HG02759 (cell line): ENCODE measurements around the gene TIMM13.
"Not testable (repeated sequence)": the region's sequence is repeated elsewhere in the genome, so short reads cannot be mapped to it uniquely, and the experiment has no call there.

Experiments
- ATAC-seq: cut with Tn5 transposase; IDR thresholded peaks from one replicate; pipeline ENCODE4 v1.9.1; 2021; ENCODE audit warnings: mild to moderate bottlenecking, moderate library complexity; ENCODE audit not compliant: unreplicated experiment

TIMM13 gene

DNA sequence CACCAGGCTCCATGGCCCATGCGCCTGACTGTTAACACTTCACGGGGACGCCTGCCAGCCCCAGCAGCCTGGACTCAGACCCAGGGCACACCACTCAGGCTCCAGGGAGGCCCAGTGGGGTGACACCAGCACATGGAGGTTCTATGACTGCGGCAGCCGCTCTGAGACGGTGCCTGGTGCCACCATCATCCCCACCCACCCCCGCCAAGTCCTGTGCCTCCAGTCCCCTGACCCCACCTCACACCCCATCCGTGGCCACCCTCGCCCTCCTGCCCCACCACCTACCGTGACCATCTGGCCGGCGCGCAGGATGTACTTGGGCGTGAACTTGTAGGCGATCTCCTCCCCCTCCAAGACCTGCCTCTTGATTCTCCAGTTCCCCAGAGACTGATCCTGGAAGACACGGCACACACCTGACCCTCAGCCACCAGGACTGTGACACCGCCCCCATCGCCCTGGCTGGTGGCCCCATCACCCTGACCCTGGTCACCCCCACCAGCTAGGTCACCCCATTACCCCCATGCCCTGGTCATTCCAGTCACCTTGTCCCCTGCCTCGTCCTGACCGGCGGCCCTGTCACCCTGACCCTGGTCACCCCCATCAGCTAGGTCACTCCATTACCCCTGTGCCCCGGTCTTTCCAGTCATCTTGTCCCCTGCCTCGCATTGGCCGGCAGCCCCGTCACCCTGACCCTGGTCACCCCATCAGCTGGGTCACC, 4.9 kb upstream of the TIMM13 start:
- ATAC-seq: no peak

DNA sequence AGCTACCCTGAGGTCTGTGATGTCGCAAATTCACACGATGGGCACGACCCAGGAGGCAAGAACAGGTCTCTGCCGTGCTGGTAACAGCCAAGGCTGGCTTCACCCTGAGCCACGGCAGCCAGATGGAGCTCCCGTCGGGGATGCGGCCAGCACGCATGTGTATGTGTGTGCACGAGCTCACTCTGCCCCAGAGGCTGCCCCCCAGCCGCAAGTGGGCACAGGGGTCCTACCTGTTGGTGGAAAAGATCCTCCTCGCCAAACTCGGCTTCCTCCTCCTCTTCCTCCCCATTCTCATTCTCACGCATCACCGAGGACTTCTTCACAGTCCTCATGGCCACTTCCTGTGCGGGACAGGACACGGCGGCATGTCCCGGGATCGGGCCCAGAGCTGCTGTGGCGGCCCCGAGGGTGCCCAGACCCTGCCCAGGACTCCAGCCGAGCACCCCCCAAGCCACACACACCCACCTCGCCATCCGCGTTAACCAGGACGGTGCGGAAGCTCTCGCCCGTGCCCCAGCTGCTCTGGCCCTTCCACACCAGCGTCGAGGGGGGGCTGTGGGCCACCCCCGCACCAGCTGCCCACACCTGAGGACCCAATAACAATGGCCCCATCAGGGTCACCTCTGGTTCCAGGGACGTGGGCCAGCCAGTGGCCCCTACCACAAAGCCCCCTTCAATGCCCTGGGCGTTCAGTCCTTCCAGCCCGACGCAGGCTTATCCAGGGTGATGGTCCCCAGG, 4.1 kb upstream of the TIMM13 start:
- no peak for ATAC-seq

DNA sequence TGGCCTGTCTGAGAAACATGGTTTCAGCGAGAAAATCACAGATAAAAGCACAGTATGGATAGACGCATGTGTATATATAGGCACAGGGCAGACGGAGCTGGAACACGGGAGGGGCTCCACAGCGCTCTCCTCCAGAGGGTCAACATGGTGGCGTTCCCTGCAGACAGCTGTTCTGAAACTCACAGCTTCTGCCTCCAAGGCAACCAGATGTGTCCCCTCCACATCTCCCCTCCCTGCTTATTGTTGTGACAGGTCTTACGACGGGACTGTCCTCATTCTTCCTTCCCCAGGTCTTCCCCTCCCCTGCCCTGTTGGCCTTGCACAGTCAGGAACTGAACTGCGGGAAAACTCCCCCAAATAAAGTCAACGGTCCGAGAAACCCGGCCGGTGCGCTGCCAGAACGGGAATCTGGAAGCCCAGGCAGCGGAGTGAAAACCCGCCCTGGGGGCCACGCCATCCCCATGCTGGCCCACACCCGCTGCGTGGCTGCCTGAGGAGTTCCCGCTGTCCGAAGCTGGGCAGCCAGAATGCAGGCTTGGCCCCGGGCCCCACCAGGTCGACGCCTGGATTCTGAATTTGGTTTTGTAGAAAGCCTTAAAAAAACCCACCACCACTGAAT, 2.6 kb upstream of the TIMM13 start:
- ATAC-seq: no peak

DNA sequence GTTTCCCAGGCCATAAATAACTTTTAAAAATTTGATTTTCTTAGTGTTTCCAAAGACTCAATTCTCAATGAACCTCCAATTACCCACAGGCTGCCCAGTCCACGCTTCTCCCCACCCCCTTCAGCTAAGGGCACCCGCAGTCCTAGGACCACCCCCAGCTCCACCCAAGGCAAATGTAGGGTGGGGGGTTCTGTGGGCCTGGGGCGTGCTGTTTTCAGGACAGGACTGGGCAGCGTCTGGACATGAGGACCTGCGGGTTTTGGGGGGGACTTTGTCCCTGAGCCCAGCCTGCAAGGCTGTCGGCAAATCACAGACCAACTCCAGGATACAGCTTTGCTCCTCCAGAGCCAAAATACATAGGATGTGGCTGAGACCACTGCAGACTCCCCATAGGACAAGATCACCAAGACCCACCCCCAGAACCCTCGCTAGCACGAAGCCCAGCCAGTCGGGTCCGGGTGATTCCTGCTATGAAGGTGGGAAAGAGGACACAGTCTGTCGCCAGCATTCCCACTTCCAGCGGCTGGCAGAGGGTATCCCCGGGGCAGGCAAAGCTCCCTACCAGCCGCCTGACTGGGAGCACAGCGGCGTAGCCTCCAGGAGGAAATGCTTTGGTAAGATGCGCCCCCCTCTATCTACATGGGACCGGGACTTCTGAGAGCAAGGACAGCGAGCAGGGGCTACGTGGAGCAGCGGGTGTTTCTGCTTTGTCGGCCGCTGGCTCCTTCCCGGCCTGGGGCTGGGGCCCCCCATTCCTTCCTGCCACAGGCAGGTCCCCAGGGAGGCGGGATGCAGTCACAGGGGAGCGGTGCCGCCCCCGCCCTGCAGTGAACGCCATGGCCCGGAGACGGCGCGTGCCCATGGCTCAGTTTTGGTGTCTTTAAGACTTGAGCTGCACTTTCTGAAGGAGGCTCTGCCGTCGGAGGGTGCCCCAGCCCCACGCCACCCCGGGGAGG, 1.6 kb upstream of the TIMM13 start:
- no peak for ATAC-seq

DNA sequence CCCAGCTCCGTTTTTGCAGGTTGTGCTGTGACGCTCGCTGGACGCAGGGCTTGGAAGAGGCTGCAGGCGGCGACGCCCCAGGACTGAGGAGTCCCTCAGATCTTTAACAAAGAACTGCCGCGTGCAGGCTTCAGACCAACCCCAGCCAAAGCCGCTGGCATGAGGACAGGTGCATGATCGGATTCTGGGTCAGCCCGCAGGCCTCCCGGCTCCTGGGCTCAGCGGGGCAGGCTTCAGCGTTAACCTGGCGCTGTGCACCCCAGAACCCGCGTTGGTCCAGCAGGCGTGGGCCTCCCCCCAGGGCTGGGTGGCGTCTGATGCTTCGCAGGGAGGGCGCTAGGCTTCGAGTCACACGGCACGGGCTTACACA, 920 bp upstream of the TIMM13 start:
- ATAC-seq: no peak

DNA sequence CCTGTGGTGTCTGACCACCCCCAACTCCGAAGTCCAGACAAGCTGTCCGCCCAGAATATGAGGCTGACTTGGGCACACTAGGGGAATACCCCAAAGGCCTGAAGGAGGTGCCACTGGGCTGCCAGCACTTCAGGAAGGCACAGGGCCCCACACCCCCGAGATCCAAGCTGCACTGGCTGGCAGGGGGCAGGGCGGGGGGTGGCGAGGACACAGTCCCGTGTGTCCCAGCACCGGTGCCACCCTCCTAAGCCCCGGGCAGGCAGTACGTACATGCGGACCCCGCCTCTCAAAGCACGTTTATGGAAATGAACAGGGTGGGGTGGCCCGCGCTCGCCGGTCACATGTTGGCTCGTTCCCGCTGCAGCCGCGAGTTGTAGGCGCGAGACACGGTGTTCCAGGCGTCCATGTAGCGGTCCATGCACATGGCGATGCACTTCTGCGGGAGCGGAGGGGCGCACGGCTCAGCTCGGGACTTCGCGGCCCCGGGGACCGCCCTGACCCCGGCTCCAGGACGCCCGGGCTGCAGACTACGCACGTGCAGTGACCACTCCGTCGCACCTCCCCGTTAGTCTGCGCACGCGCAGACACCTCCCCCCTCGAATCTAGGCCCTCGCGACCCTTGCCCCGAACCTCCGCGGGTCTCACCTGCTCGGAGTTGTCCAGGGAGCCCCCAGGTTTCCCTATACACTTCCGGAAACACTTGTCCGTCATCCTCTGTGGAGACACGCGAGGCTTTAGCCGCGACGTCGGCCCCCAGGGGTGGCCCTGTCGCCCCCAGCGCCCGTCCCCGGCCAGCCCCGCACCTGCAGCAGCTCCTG, 566 bp downstream of the TIMM13 start:
- ATAC-seq: peak; percentile 19

DNA sequence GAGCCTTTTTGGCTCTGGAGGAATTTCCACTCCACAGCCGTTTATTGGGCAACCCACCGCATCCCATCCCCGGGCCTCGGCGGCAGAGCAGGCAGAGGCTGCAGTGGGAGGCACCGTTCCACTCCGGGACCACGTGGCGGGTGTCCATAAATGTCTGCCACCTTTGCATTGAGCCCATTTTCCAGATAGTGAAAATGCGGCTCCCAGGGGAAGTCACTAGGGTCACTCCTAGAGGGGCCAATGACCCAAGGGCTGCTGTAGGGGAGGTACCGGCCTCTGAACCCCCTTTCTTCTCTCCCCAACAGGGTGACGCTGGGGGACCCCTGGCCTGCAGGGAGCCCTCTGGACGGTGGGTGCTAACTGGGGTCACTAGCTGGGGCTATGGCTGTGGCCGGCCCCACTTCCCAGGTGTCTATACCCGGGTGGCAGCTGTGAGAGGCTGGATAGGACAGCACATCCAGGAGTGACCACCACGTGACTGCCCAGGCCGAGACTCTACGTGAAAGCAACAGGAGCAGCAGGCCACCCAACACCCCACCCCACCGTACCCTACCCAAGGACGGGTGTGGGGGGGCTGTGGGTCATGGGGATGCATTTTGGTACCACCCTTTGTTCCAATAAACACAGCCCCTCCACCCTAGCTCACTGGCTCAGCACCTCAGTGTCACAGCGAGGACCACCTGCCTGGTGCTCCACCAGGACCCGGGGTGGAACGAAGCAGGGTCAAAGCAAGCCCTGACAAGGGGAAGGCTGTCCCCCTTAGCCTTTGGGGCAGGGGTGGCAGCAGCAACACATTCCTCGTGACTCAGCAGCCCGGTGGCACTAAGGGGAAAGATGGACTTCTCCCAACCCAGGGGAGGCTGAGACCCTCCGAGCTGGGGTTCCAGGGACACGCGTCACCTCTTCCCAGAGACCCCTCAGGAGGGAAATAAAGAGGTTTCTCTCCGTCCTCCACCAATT, 1.5 kb downstream of the TIMM13 start:
- no peak for ATAC-seq

DNA sequence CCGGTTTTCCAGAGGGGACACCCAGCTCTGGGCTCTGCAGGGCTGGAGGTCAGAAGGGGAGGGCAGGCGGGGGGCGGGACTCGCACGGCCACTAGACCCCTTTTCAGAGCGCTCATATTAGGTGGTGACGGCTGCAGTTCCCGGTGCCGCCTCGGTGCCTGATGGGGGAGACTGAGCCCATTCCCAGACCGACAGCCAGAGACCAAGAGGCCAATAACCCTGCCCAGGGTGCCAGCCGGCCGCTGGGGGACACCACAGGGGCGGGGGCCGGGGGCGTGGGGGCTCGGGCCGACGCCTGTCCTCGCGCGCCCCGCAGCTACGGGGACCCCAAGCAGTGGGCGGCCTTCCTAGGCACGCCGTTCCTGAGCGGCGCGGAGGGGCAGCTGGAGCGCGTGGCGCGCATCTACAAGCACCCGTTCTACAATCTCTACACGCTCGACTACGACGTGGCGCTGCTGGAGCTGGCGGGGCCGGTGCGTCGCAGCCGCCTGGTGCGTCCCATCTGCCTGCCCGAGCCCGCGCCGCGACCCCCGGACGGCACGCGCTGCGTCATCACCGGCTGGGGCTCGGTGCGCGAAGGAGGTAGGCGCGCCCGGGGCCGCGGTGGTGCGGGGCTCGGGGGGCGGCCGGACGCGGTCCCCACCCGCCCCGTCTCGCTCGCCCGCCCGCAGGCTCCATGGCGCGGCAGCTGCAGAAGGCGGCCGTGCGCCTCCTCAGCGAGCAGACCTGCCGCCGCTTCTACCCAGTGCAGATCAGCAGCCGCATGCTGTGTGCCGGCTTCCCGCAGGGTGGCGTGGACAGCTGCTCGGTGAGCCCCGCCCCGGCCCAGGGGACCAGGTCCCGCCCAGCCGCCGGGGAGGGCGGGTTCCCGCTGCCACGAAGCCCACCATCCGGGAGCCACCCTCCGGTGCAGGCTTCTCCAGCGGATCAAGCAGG, 2.4 kb downstream of the TIMM13 start:
- no peak for ATAC-seq

DNA sequence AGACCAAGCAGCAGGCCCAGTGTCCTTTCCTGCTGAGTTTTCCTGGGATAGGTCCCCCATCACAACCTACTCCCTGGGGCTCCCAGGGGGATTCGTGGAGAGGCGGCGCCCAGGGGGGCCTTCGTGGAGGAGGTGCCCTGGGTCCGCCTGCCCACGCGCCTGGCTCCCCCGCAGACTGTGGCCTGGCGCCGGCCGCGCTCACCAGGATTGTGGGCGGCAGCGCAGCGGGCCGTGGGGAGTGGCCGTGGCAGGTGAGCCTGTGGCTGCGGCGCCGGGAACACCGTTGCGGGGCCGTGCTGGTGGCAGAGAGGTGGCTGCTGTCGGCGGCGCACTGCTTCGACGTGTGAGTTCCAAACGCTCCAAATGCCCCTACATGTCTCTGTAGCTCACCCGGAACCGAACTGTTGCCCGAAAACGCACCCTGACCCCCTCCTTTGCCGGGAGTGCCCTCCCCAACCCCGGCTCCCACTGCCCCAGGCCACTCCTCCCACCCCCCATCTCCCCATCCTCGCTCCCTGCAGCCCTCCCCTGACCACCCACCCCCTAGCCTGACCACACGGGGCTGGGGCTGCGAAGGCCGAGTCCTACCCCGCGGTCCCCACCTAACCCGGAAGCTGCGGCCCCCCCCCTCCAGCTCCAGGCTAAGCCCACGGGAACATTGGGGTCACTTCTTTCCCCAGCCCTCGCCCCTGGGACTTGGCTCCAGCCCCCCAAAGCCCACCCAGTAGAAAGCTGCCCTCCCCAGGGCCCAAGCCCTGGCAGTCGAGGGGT, 3.3 kb downstream of the TIMM13 start:
- ATAC-seq: no peak

DNA sequence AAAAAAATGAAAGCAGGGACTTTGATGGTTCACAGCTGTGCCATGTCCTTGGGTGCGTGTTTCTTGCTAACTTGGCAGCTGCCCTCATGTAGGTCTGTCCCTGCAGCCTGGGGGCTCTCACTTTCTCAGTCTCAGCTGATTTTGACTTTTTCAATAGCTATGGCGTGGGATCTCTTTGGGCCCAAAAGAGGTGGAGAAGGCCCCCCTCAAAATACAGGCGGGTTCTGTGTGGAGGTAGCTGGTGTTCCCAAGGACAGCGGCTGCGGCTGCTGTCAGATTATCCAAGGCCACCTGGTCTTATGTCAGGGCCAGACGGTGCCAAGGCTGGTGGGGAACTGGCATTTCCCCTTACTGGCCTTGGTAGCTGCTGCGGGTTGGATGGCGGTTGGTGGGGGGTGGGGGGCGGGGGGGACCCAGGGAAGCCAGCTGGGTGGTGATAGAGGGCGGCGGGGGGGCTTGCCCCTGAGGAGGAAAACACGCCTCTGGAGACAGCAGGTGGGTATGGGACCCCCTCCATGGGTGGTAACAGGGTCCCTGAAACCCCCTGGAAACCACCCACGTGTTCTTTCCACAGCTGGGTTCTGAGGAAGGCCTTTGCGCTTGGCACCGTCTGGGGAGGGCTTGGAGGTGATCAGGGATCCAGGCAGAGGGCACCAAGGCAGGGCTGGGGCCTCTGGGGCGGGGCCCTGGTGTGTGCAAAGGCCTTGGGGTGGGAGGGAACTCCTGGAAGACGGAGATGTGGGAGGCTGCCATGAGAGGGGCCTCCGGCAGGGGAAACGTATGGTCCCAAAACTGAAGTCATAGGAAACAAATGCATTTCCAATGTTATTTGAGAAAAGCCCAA, 4.1 kb downstream of the TIMM13 start:
- ATAC-seq: no peak

DNA sequence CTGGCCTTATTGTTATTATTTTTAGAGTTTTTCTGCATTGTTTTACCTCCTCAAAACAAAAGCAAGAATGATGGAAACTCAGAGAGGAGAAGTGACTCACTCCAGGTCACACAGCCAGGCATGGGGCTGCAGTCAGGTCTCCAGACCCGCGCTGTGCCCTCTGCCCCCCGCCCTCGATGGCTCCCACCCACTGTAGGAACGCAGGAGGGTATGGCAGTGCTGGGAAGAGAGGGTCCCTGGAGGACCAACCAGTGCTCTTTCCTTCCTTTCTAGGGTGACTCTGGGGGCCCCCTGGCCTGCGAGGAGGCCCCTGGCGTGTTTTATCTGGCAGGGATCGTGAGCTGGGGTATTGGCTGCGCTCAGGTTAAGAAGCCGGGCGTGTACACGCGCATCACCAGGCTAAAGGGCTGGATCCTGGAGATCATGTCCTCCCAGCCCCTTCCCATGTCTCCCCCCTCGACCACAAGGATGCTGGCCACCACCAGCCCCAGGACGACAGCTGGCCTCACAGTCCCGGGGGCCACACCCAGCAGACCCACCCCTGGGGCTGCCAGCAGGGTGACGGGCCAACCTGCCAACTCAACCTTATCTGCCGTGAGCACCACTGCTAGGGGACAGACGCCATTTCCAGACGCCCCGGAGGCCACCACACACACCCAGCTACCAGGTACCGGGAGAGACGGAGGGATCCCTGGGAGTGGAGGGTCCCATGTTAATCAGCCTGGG, 5.6 kb downstream of the TIMM13 start:
- no peak for ATAC-seq

DNA sequence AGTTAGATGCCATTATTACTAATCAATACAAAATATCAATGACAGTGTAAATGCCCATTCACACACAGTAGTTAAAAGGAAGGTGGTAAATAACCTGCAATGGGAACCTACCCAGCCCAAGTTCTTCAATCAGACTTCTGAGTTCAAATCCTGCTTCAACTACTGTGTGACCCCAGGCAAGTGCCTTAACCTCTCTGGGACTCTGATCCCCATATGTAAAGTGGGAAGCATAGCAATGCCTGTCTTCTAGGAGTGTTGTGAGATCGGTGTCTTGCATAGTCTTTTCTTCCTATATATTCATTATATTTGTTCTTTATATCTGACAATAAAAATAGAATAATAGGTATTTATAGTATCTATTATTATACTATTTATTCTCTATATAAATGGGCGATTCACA, 6.9 kb downstream of the TIMM13 start:
- no peak for ATAC-seq

DNA sequence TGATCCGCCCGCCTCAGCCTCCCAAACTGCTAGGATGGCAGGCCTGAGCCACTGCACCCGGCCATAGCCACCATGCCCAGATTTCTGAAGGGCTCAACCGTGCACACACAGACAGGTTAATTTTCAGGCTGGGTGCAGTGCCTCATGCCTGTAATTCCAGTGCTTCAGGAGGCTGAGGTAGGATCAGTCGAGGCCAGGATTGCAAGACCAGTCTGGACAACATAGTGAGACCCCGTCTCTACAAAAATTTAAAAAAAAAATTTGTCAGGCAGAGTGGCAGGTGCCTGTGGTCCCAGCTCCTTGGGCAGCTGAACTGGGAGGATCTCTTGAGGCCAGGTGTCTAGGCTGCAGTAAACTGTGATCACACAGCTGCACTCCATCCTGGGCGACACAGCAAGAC, 7.6 kb downstream of the TIMM13 start:
- ATAC-seq: no peak

DNA sequence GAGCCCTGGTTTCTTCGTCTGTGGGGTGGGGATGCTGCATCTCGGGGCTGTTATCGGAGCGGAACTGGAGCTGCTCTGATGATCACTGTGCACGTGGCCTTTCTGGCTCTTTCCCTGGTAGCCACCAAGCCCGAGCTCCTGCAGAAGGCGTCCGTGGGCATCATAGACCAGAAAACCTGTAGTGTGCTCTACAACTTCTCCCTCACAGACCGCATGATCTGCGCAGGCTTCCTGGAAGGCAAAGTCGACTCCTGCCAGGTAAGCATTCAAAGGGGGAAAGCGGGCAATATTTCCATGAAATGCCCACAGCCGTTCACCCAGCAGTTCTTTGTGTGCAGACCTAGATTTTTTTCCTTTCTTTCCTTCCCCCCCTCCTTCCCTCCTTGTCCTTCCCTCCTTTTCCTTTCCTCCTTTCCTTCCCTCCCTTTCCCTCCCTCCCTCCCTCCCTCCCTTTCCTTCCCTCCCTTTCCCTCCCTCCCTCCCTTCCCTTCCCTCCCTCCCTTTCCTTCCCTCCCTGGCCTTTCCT, 9.4 kb downstream of the TIMM13 start:
- ATAC-seq: no peak

DNA sequence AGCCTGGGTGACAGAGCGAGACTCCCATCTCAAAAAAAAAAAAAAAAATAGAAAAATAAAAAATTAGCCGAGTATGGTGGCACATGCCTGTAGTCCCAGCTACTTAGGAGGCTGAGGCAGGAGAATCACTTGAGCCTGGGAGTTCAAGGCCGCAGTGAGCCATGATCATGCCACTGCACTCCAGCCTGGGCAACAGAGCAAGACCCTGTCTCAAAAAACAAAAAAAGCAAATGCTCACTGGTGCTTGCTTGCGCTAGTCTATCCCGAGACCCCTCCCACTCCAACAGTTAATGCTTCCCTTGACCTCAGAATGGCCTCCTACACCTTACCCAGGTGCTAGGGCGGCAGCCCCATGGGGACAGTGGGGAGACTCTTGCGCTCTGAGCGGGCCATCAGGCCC, 9.9 kb downstream of the TIMM13 start:
- not testable (repeated sequence) for ATAC-seq
